ENCODE results near the gene SLMAP.

The SLMAP gene

GRCh38 chr3:57959423-57960173, 203.5 kb downstream of the SLMAP start:
- H3K27ac ChIP-seq (replicated peaks), result no peak overlapping the region
- no peak overlapping the region for H3K4me3 ChIP-seq (replicated peaks; ENCODE audit: insufficient read depth, low read length)
- TF ChIP-seq GABPA (IDR thresholded peaks at IDR 0.05; ENCODE audit: low read depth) (no peak), SPI1 (IDR thresholded peaks at IDR 0.05; ENCODE audit: borderline replicate concordance, low read depth) (peak; percentile 40; the same call in 1 of the 2 replicates), POLR2AphosphoS5 (IDR thresholded peaks at IDR 0.05; ENCODE audit: low read depth) (no peak), CTCF (IDR thresholded peaks at IDR 0.05; ENCODE audit: insufficient read depth, low read length) (no peak)
- DNase-seq (ENCODE audit: low read depth in 1 of 2, low spot score in 1 of 2), result peak in 1 of 2 experiments; percentile 14
- no peaks in the 10 kb centered on the region for H3K27me3 ChIP-seq (ENCODE audit: insufficient read depth, poor library complexity, severe bottlenecking)

- H3K27ac ChIP-seq (replicated peaks), result no peak overlapping the region
- H3K27me3 ChIP-seq (ENCODE audit: insufficient read depth, poor library complexity, severe bottlenecking), result no peaks in the 10 kb centered on the region
- TF ChIP-seq REST (IDR thresholded peaks at IDR 0.05; ENCODE audit: insufficient replicate concordance, low read depth) (no peak), SPI1 (IDR thresholded peaks at IDR 0.05; ENCODE audit: borderline replicate concordance, low read depth) (no peak), CTCF (IDR thresholded peaks at IDR 0.05; ENCODE audit: insufficient read depth, low read length) (no peak), GABPA (IDR thresholded peaks at IDR 0.05; ENCODE audit: low read depth) (no peak), POLR2AphosphoS5 (IDR thresholded peaks at IDR 0.05; ENCODE audit: low read depth) (no peak)
- no peak overlapping the region for H3K4me3 ChIP-seq (replicated peaks; ENCODE audit: insufficient read depth, low read length)
- DNase-seq (ENCODE audit: low read depth in 1 of 2, low spot score in 1 of 2), result no peak
Measured at GRCh38 chr3:57960174-57960505, 204.0 kb downstream of the SLMAP start.

- Histone ChIP-seq H3K27ac (replicated peaks) (no peak overlapping the region), H3K27me3 (ENCODE audit: insufficient read depth, poor library complexity, severe bottlenecking) (no peaks in the 10 kb centered on the region), H3K4me3 (replicated peaks; ENCODE audit: insufficient read depth, low read length) (no peak overlapping the region)
- no peak for DNase-seq (ENCODE audit: low read depth in 1 of 2, low spot score in 1 of 2)
- TF ChIP-seq SPI1 (IDR thresholded peaks at IDR 0.05; ENCODE audit: borderline replicate concordance, low read depth), result no peak
- no peak for TF ChIP-seq REST (IDR thresholded peaks at IDR 0.05; ENCODE audit: insufficient replicate concordance, low read depth)
- TF ChIP-seq CTCF (IDR thresholded peaks at IDR 0.05; ENCODE audit: insufficient read depth, low read length), result no peak
- TF ChIP-seq POLR2AphosphoS5 (IDR thresholded peaks at IDR 0.05; ENCODE audit: low read depth), result no peak
- no peak for TF ChIP-seq GABPA (IDR thresholded peaks at IDR 0.05; ENCODE audit: low read depth)
Measured at GRCh38 chr3:57961177-57961827, 205.2 kb downstream of the SLMAP start.

All from HL-60 (cell line).